ENCODE measurements around the gene OARD1. TPM values are rescaled to one million over a fixed set of nuclear protein-coding genes. Genes with fewer than 3 reads are reported as not detected.

Gene OARD1
- total RNA-seq, 3 donors from 2014 or later = 23.0 to 37.4 (median 23.7) TPM

DNA sequence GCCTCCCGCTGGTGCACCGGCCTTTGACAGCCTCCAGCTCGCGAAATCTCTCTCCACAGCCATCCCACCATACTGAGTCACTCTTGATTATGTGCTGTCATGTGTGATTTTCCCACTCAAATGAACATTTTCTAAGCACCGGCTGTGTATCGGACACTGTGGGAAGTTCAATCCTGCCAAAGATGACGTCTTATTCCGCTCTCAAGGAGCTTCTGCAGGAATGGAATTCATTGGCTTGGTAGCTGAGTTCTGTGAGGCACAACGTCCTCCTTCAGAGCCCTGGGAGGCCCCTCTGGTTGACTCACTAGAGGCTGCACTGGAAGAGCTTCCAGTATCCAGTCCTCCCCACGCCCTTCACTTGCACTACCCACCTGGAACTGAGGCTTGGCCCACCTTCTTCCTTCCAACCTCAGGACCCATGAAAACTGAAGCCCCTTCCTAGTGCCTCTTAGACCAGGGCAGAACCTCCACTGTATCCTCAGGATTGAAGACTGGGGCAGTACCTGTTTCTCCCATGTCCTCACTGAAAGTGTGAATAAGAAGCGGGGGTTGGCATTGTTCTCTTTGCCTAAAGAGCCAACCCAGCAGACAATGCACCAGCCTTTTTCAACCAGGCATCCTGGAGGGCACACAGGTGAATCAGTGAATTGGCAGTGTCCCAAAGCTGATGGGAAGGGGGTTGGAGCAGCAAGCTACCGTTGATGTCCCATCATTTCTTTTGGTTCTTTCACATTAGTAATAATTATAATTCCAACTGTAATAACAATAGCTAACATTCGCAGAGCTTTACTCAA, 34.9 kb downstream of the OARD1 start:
- intact Hi-C loops (cut with DNase I, micrococcal nuclease) = no loop called here
- TF ChIP-seq, protein P1, sequence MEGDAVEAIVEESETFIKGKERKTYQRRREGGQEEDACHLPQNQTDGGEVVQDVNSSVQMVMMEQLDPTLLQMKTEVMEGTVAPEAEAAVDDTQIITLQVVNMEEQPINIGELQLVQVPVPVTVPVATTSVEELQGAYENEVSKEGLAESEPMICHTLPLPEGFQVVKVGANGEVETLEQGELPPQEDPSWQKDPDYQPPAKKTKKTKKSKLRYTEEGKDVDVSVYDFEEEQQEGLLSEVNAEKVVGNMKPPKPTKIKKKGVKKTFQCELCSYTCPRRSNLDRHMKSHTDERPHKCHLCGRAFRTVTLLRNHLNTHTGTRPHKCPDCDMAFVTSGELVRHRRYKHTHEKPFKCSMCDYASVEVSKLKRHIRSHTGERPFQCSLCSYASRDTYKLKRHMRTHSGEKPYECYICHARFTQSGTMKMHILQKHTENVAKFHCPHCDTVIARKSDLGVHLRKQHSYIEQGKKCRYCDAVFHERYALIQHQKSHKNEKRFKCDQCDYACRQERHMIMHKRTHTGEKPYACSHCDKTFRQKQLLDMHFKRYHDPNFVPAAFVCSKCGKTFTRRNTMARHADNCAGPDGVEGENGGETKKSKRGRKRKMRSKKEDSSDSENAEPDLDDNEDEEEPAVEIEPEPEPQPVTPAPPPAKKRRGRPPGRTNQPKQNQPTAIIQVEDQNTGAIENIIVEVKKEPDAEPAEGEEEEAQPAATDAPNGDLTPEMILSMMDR (IDR thresholded peaks at IDR 0.05) = no peak
- ATAC-seq (no peak), DNase-seq (no peak)
- H3K4me3 ChIP-seq = no peak overlapping the region
- H3K9me3 ChIP-seq = no peaks in the 10 kb centered on the region
- H3K36me3 ChIP-seq (ENCODE audit: low read depth) = no peaks in the 10 kb centered on the region
- peaks cover 8% of the 10 kb centered on the region for H3K4me1 ChIP-seq (ENCODE audit: low read depth)

DNA sequence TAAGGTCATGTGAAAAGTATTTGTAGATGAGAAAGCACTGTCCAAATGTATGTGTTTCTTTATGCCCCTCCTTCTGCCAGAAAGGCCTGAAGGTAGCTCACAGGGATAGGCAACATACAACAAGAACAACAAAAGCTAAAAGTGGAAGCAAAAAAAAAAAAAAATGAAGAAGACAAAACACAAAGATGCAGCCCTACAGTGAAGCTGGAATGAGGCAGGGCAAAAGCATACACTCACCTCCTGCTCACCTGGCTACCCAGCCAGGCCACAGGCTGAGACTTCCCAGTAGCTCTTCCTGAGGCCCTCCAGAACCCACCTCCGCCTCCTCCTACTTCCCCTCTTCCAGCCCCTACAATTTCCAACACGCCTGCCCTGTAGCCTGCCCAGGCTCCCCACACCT, 35.6 kb downstream of the OARD1 start:
- TF ChIP-seq, protein P1 (IDR thresholded peaks at IDR 0.05) = no peak
- ATAC-seq = no peak

GRCh38 chr6:41036186-41036585, 36.0 kb downstream of the OARD1 start:
- intact Hi-C loops (cut with DNase I, micrococcal nuclease) = no loop called here
- no peak for DNase-seq
- no peaks in the 10 kb centered on the region for H3K9me3 ChIP-seq
- H3K4me1 ChIP-seq (ENCODE audit: low read depth) = peaks cover 8% of the 10 kb centered on the region
- TF ChIP-seq, protein P1 (IDR thresholded peaks at IDR 0.05) = no peak
- no peak overlapping the region for H3K4me3 ChIP-seq
- no peak for ATAC-seq
- no peaks in the 10 kb centered on the region for H3K36me3 ChIP-seq (ENCODE audit: low read depth)

More for the DNA sequence above, 35.6 kb downstream of the OARD1 start:
- intact Hi-C loops (cut with DNase I, micrococcal nuclease) = no loop called here
- H3K4me3 ChIP-seq = no peak overlapping the region
- H3K4me1 ChIP-seq (ENCODE audit: low read depth) = peaks cover 8% of the 10 kb centered on the region
- no peaks in the 10 kb centered on the region for H3K36me3 ChIP-seq (ENCODE audit: low read depth)
- H3K9me3 ChIP-seq = no peaks in the 10 kb centered on the region
- no peak for DNase-seq

DNA sequence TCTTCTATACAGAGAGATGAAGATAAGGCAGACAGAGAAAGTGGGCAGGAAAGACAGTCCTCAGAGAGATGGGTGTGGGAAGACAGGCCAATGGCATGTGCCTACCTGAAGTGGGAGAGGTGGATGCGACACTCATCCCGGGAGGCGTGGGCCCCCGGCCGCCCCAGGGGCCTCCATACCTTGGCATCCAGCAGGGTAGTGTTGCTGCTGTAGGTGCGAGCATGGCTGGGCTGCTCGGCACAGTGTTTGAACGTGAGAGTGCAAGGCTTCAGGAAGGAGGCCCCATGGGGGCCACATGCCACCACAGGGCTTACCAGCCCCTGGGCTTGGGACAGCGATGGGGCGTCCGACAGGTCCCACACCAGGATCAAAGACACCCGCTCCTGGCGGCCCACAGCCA, 38.4 kb downstream of the OARD1 start:
- ATAC-seq (no peak), DNase-seq (no peak)
- Histone ChIP-seq H3K4me3 (no peak overlapping the region), H3K36me3 (ENCODE audit: low read depth) (no peaks in the 10 kb centered on the region), H3K9me3 (no peaks in the 10 kb centered on the region), H3K4me1 (ENCODE audit: low read depth) (no peaks in the 10 kb centered on the region)
- TF ChIP-seq, protein P1 (IDR thresholded peaks at IDR 0.05) = no peak
- intact Hi-C loops (cut with DNase I, micrococcal nuclease) = no loop called here

- Histone ChIP-seq H3K4me3 (no peak overlapping the region), H3K36me3 (ENCODE audit: low read depth) (no peaks in the 10 kb centered on the region), H3K9me3 (no peaks in the 10 kb centered on the region), H3K4me1 (ENCODE audit: low read depth) (peaks cover under 1% of the 10 kb centered on the region)
- DNase-seq (no peak), ATAC-seq (no peak)
- TF ChIP-seq, protein P1 (IDR thresholded peaks at IDR 0.05) = no peak
- intact Hi-C loops (cut with DNase I, micrococcal nuclease) = no loop called here
These were observed 39.3 kb downstream of the OARD1 start for GRCh38 chr6:41032830-41033229.
